HFF-Myc (cell line): ENCODE results near the gene PPM1F.

Experiments
- DNase-seq: peaks from one replicate; pipeline ENCODE4 v3.0.0-alpha.2; 2011; ENCODE audit warnings: low read depth; ENCODE audit errors: extremely low read depth
- H3K4me3 ChIP-seq: replicated peaks from 2 replicates; pipeline ENCODE4 v1.5.1; 2011; ENCODE audit warnings: low read depth, mild to moderate bottlenecking, control low read depth, low read length
- TF ChIP-seq, protein P1 (sequence below): IDR thresholded peaks from 2 replicates; pipeline ENCODE4 v1.5.1; 2012; ENCODE audit warnings: mild to moderate bottlenecking, low read depth, low read length, control low read depth; ENCODE audit errors: missing control alignments

Gene PPM1F

DNA sequence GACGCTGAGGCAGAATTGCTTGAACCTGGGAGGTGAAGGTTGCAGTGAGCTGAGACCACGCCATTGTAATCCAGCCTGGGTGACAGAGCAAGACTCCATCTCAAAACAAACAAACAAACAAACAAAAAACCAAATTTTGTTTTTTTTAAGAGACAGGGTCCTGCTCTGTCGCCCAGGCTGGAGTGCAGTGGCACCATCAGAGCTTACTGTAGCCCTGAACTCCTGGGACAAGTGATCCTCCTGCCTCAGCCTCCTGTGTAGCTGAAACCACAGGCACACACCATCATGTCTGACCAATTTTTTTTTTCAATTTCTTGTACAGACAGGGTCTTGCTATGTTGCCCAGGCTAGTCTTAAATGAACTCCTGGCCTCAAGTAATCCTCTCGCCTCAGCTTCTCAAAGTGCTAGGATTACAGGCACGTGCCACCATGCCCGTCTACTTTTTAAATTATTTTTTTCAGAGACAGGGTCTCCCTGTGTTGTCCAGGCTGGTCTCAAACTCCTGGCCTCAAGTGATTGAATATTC is 13.2 kb upstream of the PPM1F start:
- no peak overlapping the region for H3K4me3 ChIP-seq
- no peak for DNase-seq
- TF ChIP-seq, protein P1, sequence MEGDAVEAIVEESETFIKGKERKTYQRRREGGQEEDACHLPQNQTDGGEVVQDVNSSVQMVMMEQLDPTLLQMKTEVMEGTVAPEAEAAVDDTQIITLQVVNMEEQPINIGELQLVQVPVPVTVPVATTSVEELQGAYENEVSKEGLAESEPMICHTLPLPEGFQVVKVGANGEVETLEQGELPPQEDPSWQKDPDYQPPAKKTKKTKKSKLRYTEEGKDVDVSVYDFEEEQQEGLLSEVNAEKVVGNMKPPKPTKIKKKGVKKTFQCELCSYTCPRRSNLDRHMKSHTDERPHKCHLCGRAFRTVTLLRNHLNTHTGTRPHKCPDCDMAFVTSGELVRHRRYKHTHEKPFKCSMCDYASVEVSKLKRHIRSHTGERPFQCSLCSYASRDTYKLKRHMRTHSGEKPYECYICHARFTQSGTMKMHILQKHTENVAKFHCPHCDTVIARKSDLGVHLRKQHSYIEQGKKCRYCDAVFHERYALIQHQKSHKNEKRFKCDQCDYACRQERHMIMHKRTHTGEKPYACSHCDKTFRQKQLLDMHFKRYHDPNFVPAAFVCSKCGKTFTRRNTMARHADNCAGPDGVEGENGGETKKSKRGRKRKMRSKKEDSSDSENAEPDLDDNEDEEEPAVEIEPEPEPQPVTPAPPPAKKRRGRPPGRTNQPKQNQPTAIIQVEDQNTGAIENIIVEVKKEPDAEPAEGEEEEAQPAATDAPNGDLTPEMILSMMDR: no peak

DNA sequence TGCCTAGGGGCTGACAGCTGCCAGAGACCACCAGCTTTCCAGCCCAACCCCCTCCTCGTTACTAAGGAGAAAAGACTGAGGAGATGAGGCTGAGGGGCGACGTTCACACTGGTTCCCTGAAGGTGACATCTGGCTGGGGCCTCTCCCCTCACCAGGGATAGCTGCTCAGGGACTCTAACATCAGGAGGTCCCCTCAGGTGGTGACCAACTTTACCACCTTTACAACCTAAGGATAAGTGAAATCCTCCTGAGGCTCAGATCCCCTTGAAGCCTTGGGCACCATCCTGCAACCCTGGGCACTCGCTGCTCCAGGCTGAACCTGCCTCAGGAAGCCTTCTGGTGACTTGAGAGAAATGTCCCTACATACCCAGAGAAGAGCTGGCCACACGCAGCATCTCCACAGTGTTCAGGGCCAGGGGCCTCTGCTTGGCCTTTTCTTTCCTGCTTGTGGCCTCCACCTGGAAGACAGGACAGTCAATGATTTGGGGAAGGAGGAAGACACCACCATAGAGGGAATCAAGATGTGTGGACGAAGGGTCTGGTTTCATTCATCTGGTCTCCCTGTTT is 12.4 kb upstream of the PPM1F start:
- TF ChIP-seq, protein P1: no peak
- no peak overlapping the region for H3K4me3 ChIP-seq
- DNase-seq: no peak

DNA sequence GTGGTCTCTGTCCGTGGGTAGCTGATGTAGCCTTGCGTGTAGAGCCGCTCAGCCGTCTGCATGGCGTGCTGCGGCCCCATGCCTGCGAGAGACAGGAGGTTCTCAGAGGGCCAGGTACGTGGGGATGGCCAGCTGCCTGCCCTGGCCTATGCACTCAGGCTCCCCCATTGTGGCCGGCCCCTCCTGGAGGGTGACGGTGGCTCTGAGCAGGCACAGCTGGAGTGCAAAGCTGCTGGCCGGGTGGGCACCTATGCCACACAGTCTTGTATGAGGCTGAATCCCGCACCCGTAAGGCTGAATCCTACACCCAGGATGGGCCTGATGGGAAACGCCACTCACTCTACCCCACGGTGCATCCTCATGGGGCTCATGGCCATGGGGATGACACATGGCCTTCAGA is 11.6 kb upstream of the PPM1F start:
- no peak for DNase-seq
- H3K4me3 ChIP-seq: no peak overlapping the region
- TF ChIP-seq, protein P1: no peak

DNA sequence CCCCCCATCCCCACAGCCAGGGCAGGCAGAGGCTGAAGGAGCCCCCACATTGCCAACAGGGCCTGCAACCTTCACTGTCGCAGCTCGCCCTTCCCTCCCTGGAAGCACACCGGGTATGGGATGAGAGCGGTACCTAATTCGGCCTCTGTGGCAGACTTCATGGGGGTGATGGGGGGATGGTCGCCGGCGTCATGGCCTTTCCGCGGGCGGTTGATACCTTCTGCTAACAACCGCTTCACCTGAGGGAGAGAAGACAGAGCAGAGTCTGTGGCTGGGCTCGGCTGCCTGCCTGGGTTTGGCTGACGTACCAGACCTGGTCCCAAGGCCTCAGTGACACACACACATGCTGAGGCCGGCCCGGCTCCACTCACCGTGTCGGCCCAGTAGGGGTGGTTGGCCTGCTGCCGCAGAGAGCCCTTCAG is 11.2 kb upstream of the PPM1F start:
- TF ChIP-seq, protein P1: no peak
- no peak overlapping the region for H3K4me3 ChIP-seq
- no peak for DNase-seq

DNA sequence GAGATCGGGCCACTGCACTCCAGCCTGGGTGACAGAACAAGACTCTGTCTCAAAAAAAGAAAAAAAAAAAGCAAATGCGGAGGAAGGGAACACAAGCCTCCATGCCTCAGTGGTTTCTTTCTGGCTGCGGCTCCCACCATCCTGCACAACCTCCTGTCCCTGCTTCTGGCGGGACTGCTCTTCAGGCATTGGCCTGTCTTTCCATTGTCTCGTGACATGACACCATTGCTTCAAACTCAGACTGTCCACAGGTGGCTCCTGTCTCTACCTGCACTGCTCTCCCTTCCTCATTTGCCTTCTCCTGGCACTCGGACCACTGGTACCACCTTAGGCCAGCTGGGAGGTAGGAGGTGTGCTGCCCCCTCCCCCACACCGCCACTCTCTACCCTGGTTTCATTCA is 10.6 kb upstream of the PPM1F start:
- no peak for DNase-seq
- no peak overlapping the region for H3K4me3 ChIP-seq
- TF ChIP-seq, protein P1: no peak

DNA sequence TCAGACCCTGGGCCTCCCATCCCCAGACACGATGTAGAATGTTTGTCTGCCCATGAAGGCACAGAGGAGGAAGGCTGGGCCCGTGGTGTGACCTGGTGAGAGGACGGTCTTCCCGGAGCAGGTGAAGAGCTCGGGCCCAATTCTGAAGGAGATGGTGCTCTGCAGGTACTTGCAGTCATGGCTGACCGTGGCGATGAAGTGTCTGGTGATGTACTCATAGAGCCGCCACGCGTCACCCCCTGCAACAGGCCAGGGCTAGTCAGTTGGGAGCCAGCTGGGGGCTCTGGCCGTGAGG is 10.0 kb upstream of the PPM1F start:
- H3K4me3 ChIP-seq: no peak overlapping the region
- TF ChIP-seq, protein P1: no peak
- no peak for DNase-seq
